Muscle of back (tissue), 11 donors: ENCODE data around the gene ANXA8. TPM values are rescaled to one million over a fixed set of nuclear protein-coding genes. Genes with fewer than 3 reads are reported as not detected.

Source experiments
- DNase-seq, 3 donors: peaks; one replicate each; pipeline versions ENCODE4 v3.0.0 to v3.0.0-alpha.2; 2013
- polyA plus RNA-seq, 10 donors: library from polyadenylated mRNA; unstranded; fragments of 120-200 nt; gene quantifications; one replicate each; pipeline ENCODE4 v1.2.1, GENCODE V29; 2013; ENCODE audit not compliant: insufficient read length in 10 of 10

ANXA8 gene
- polyA plus RNA-seq, 10 donors = 0.10 to 3.5 (median 0.26) TPM; not detected in 3

- DNase-seq = no peak
These were observed 34.6 kb downstream of the ANXA8 start for GRCh38 chr10:47449102-47449978.

- DNase-seq = no peak
These were observed 36.2 kb downstream of the ANXA8 start for GRCh38 chr10:47447705-47448104.

GRCh38 chr10:47447209-47447608, 36.7 kb downstream of the ANXA8 start:
- DNase-seq = no peak

GRCh38 chr10:47445720-47446119, 38.2 kb downstream of the ANXA8 start:
- DNase-seq = no peak

- no peak for DNase-seq
These were observed 39.9 kb downstream of the ANXA8 start for GRCh38 chr10:47444047-47444446.

- no peak for DNase-seq
These were observed 40.8 kb downstream of the ANXA8 start for GRCh38 chr10:47443145-47443544.

- no peak for DNase-seq
These were observed 41.6 kb downstream of the ANXA8 start for GRCh38 chr10:47442351-47442750.

GRCh38 chr10:47441938-47442337, 42.0 kb downstream of the ANXA8 start:
- no peak for DNase-seq

- no peak for DNase-seq
These were observed 43.7 kb downstream of the ANXA8 start for GRCh38 chr10:47440207-47440606.

- no peak for DNase-seq
These were observed 44.9 kb downstream of the ANXA8 start for GRCh38 chr10:47438857-47439474.

- no peak for DNase-seq
These were observed 48.8 kb downstream of the ANXA8 start for GRCh38 chr10:47435081-47435480.

- no peak for DNase-seq
These were observed 58.0 kb downstream of the ANXA8 start for GRCh38 chr10:47425813-47426419.

GRCh38 chr10:47424231-47424630, 59.7 kb downstream of the ANXA8 start:
- no peak for DNase-seq

- DNase-seq = no peak
These were observed 60.4 kb downstream of the ANXA8 start for GRCh38 chr10:47423476-47423875.

GRCh38 chr10:47421057-47421952, 62.6 kb downstream of the ANXA8 start:
- no peak for DNase-seq

- DNase-seq = no peak
These were observed 63.4 kb downstream of the ANXA8 start for GRCh38 chr10:47420305-47421056.

- no peak for DNase-seq
These were observed 64.5 kb downstream of the ANXA8 start for GRCh38 chr10:47419421-47419820.

GRCh38 chr10:47418966-47419365, 64.9 kb downstream of the ANXA8 start:
- DNase-seq = no peak

- DNase-seq = no peak
These were observed 65.6 kb downstream of the ANXA8 start for GRCh38 chr10:47418321-47418720.
